NCI-H1417 treated with DMSO at 0.1 percent for 48 hours (cell line): ENCODE data around the gene SPATA46.
"Not testable (repeated sequence)": the region's sequence is repeated elsewhere in the genome, so short reads cannot be mapped to it uniquely, and the experiment has no call there.

ENCODE experiments used
- DNase-seq: peaks from one replicate; lab custom pipeline; 2025; lab: John Stamatoyannopoulos, UW

SPATA46 gene

DNA sequence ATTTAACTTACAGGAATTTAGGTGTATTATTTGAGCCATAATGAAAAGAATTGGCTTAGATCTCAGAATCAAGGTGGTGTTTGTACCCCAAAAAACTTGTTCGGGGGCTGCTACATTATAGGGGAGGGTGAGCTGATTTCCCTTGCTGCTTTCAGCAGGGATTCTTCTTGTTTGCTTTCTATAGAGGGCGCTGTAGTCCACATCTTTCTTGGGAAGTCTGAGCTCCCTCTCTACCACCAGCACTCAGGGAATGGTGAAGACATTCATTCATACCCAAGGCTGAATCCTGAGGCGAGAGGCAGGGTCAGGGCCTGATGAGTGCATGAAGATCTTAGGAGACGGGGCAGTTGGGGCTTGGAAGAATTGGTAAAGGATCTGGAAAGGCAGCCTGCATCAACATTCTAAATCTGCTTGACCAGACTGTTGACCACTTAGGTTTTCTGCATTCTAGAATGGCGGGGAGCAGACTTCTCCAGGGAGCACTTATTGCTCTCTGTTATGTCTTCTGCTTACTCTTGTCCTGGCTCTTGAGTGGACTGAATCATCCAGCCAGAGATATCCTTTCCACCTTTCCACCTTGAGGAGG, 18.9 kb downstream of the SPATA46 start:
- no peak for DNase-seq

DNA sequence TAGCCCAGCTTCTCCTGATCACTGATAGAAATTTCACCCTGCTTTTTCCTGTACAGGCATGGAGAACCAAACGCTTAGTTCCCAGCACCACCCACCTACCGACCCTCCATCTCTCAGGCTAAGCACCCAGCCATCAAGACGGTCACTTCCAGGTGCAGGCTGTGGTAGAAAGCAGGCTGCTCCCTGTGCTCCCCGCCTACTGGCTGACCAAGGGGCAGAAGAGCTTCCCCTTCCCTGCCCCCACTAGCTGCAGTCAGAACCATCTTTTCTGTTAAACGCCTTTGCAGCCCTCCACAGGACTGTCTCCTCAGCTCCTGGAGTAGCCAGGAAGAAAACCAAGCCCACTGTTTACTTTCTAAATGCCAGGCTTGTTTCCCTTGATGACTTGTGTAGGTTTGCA, 23.0 kb downstream of the SPATA46 start:
- no peak for DNase-seq

DNA sequence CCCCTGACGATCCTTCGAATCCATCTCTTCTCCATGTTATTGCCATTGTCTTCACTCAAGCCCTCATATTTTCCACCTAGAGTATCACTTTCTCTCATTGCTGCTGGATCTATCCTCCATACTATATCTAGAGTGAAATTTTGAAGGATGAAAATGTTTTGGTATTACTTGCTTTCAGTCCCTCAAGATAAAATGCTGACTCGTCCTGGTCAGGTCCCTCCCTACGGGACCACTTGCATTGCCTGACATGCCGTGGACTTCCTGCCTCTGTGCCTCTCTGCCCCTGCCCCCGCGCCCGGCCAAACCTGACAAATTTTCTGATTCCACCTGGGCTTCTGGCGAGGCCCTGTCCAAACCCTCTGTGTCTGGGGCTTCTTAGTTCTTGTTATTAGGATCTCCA, 23.6 kb downstream of the SPATA46 start:
- DNase-seq: no peak

- not testable (repeated sequence) for DNase-seq
These were observed 24.8 kb downstream of the SPATA46 start for GRCh38 chr1:162351874-162352273.

DNA sequence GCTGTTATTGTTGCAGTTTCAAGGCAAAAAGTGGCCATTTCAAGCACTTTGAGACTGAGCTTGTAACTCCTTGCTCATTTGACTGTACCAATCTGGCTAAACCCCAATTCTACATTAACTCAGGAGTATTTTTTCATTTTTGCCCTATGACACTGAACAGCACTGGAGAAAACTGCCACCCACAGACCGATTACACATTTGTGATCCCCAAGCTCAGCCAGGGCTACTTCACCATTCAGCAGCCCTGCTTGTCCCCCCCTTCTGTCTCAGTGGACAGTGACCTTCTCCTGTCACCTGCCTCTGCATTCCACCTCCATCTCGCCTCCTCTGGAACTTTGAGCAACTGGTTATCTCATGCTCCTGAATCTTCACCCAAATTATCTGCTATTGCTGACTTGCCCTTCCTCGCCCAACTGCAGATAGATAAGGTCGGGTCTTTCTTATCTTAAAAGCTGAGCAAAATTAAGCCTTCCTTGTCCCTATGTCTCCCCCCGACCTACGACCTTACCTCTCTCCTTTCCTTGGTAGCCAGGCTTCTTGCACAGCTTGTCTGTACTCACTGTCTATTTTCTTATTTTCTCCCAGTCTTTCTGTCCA, 25.3 kb downstream of the SPATA46 start:
- no peak for DNase-seq

- DNase-seq: no peak
These were observed 26.9 kb downstream of the SPATA46 start for GRCh38 chr1:162349635-162350330.

- no peak for DNase-seq
These were observed 29.4 kb downstream of the SPATA46 start for GRCh38 chr1:162347281-162347680.

DNA sequence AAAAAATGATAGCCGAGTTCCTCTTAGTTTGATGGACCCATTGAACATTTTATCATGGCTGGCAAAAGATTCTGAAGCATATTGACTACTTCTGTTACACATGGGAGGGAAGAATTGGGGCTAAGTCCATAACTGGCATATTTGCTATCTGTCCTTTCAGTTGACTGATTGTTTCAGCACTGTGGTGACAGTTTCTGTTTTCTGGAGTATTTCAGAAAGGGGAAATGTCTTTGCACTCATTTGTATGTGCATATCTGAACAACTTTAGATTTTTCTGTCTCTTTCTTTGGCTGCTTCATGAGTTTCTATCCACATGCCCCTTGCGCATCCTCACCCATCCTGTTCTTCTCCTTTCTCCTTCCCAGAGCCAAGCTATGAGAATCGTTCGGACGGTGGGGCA, 33.2 kb downstream of the SPATA46 start:
- DNase-seq: no peak

DNA sequence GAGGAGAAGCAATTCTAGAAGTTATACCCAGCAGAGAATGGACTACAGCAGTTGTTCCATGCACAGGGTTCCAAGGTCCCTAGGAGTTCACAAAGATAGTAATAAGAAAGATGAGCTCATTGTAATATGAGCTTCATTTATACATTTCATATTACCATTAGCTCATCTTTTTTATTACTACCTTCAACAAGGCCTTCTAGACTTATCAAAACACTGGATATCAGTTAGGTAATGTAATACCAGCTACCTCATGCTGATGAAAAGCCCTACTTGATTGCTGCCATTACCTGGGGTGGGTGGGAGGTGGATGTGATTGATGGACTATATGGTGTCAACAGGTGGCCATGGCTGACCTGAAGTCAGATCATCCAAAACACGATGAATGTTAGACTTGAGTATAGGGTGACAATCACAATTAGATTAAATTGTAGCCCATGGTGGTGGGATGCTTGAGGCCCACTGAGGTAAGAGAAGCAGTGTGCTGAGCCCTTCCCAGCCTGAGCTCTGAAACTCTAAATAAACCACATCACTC, 34.1 kb downstream of the SPATA46 start:
- DNase-seq: no peak

- no peak for DNase-seq
These were observed 39.9 kb downstream of the SPATA46 start for GRCh38 chr1:162336621-162337285.

DNA sequence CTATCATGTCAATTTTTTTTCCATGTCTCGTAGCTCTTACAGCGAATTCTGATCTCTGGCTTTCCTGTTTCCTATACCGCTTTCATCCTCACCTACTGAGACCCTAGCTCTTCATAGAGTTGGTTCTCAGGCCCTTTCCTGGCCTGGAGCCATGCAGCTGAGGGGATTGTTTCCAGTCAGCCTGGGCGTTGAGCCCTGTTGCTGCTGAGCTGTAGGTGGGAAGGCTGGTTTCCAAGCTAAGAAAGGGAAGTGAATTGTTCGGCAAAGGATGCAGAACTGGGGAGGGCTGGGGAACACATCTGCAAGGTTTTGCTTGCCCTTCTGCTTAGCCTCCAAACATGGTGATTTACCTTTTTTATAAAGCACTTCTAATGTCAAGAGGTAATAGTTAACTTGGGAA, 41.5 kb downstream of the SPATA46 start:
- no peak for DNase-seq

DNA sequence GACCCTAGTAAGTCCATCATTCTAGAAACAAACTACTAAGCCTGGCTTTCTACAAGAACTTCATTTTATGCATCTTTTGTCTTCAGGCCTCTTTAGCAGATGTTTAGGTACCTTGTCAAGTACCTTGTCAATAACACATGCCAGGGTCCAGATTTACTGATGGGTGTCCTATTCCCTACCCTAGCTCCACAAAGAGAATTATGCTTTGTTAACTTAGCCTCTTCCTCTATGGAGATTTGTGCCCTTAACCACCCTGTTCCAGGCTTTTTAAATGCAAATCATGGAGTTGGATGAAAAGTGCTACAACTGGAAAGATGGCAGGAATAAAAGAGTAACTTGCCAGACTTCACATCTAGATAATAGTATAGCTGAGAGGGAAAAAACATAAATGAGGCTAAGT, 42.7 kb downstream of the SPATA46 start:
- DNase-seq: no peak

GRCh38 chr1:162329826-162330225, 46.8 kb downstream of the SPATA46 start:
- DNase-seq: no peak

- no peak for DNase-seq
These were observed 48.1 kb downstream of the SPATA46 start for GRCh38 chr1:162328512-162328911.

DNA sequence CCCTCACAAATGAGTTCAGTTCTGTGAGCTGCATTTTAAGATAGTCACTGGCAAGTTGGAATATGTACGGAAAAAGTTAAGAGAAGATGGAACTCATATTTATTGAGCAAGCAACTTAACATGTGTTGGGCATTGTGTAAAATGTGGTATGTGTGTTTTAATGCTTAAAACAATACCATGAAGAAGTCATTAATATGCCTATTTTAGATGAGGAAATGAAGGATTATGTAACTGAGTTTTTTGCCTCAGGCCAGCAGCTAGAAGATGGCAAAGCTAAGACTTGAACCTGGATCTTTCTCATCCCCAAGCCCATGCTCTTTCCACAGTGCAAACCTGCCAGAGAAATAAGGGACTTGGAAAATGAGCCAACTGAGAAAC, 48.9 kb downstream of the SPATA46 start:
- no peak for DNase-seq

DNA sequence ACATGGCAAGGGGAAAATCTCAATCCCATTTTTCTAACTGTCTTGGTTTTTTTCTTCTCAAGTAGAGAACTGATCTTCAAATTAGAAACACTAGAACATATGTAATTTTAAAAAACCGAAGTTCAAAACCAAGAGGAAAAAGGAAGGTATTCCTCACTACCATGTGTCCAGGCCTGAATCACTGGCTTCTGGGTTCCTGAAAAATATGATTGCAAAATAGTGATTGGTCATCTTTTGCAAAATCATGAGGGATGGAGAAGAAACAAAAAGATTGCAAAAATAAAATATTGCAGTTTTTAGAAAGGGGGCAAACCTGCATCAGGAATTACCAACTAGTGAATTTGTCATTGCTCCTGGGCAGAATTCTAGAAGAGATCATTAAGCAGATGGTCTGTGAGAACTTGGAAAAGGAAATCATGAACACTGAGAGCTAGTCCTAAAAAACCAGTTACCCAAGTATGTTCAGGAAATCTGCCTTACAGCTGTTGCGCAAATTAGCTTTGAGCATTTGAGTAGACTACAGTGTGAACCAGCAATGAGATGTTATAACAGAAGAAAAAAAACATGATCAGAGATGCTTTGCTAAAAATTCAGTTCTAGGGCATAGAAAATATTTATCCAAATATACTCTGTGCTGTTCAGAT, 49.4 kb downstream of the SPATA46 start:
- DNase-seq: no peak

DNA sequence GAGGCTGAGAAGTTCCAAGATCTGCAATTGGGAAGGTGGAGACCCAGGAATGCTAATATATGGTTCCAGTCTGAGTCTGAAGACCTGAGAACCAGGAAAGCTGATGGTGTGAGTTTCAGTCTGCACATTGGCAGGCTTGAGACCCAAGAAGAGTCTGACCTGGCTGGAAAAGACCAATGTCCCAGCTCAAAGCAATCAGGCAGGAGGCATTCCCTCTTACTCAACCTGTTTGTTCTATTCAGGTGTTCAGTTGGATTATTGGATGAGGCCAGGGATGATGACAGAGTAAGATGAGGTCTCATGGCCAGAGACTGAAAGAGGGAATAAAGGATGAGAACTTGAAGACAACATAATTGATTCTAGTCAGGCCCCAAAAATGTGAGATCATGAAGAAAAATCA, 50.1 kb downstream of the SPATA46 start:
- DNase-seq: no peak

DNA sequence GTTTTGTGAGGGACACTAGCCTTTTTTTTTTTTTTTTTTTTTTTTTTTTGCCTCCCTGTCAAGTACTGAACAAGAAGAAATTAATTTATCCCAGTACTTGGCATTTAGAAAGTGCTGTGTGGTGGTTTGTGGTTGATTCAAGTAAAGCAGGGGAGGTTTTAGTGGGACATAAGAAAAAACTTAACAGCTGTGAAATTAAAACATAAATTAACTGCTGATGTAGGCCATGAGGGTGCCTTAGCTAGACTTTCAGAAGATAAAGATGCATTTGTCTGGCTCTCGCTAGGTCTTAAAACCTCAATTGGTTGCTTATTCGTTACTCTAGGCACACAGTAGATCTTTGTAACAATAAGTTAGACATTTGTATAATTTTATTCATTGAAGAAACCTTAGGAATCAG, 52.3 kb downstream of the SPATA46 start:
- DNase-seq: no peak
